CD14-positive monocyte (primary cell): ENCODE data around the gene IL17C. TPM values are rescaled to one million over a fixed set of nuclear protein-coding genes. Genes with fewer than 3 reads are reported as not detected.
"Not testable (repeated sequence)": the region's sequence is repeated elsewhere in the genome, so short reads cannot be mapped to it uniquely, and the experiment has no call there.

Experiments used
- DNase-seq, 3 donors: peaks; one replicate each; pipeline ENCODE4 v3.0.0-alpha.2; 2011 to 2022
- H2AFZ ChIP-seq: 2 replicates; pipeline ENCODE4 v1.6.0; 2012; ENCODE audit warnings: mild to moderate bottlenecking, low read depth, low read length, inconsistent platforms; ENCODE audit not compliant: insufficient read depth, poor library complexity, severe bottlenecking
- H3K27ac ChIP-seq, 2 donors: 1 replicate in 1 of 2; 2 replicates in 1 of 2; pipeline ENCODE4 v1.5.1; 2012 to 2013; ENCODE audit warnings: low read length in 2 of 2, control low read depth in 1 of 2, inconsistent platforms in 1 of 2, low read depth in 1 of 2, mild to moderate bottlenecking in 1 of 2
- H3K27me3 ChIP-seq, 2 donors: one replicate each; pipeline versions ENCODE4 v1.6.0 to v1.6.1; 2011 to 2013; ENCODE audit warnings: low read length in 2 of 2; ENCODE audit not compliant: control insufficient read depth in 2 of 2, insufficient read depth in 2 of 2
- H3K36me3 ChIP-seq, 2 donors: replicated peaks in 1 of 2; 1 replicate in 1 of 2; 2 replicates in 1 of 2; pipeline versions ENCODE4 v1.5.1 to v1.6.1; 2012 to 2013; ENCODE audit warnings: low read length in 2 of 2, control low read depth in 1 of 2, inconsistent platforms in 1 of 2, mild to moderate bottlenecking in 1 of 2; ENCODE audit not compliant: insufficient read depth in 2 of 2, control insufficient read depth in 1 of 2
- H3K4me1 ChIP-seq, 2 donors: 1 replicate in 1 of 2; 2 replicates in 1 of 2; pipeline versions ENCODE4 v1.5.1 to v1.6.1; 2012 to 2013; ENCODE audit warnings: low read length in 2 of 2, control low read depth in 1 of 2, inconsistent platforms in 1 of 2, mild to moderate bottlenecking in 1 of 2, moderate library complexity in 1 of 2; ENCODE audit not compliant: insufficient read depth in 2 of 2, control insufficient read depth in 1 of 2
- H3K4me2 ChIP-seq: replicated peaks from 2 replicates; pipeline ENCODE3; 2012; ENCODE audit warnings: low read length, moderate library complexity, mild to moderate bottlenecking; ENCODE audit not compliant: poor library complexity, severe bottlenecking; ENCODE audit errors: extremely low read depth
- H3K4me3 ChIP-seq, 3 experiments: fragments of 200-600 bp in 1 of 3; sonication (generic) in 1 of 3; replicated peaks in 1 of 3; 1 replicate in 2 of 3; 2 replicates in 1 of 3; pipeline ENCODE4 v1.5.1; 2011 to 2013; ENCODE audit warnings: low read length in 3 of 3, mild to moderate bottlenecking in 3 of 3, control low read depth in 2 of 3, low read depth in 2 of 3, inconsistent platforms in 1 of 3, moderate library complexity in 1 of 3
- H3K79me2 ChIP-seq: 2 replicates; pipeline ENCODE4 v1.6.0; 2012; ENCODE audit warnings: mild to moderate bottlenecking, control low read depth, inconsistent platforms, low read length, moderate library complexity; ENCODE audit not compliant: insufficient read depth
- H3K9ac ChIP-seq: 2 replicates; pipeline ENCODE4 v1.6.0; 2017; ENCODE audit warnings: low read length, mild to moderate bottlenecking; ENCODE audit not compliant: insufficient read depth, poor library complexity, severe bottlenecking
- H3K9me3 ChIP-seq, 2 donors: replicated peaks in 1 of 2; 1 replicate in 1 of 2; 2 replicates in 1 of 2; pipeline versions ENCODE4 v1.5.1 to v1.6.1; 2012 to 2013; ENCODE audit warnings: low read length in 2 of 2, control low read depth in 1 of 2; ENCODE audit not compliant: control insufficient read depth in 1 of 2, insufficient read depth in 1 of 2
- H4K20me1 ChIP-seq: 2 replicates; pipeline ENCODE4 v1.6.0; 2012; ENCODE audit warnings: mild to moderate bottlenecking, low read length, control low read depth, moderate library complexity; ENCODE audit not compliant: insufficient read depth
- H3K27ac Mint-ChIP-seq, 7 donors: one replicate each; pipeline ENCODE4 v1.8.0; 2020; ENCODE audit warnings: mild to moderate bottlenecking in 7 of 7, mixed read lengths in 7 of 7, moderate library complexity in 6 of 7, inconsistent platforms in 2 of 7
- H3K27me3 Mint-ChIP-seq, 3 donors: one replicate each; pipeline ENCODE4 v1.8.0; 2021 to 2022; ENCODE audit warnings: low read depth in 3 of 3, mild to moderate bottlenecking in 3 of 3, mixed read lengths in 3 of 3, moderate library complexity in 3 of 3, inconsistent platforms in 1 of 3
- H3K36me3 Mint-ChIP-seq, 2 donors: one replicate each; pipeline ENCODE4 v1.8.0; 2020; ENCODE audit warnings: mixed read lengths in 2 of 2, inconsistent platforms in 1 of 2, mild to moderate bottlenecking in 1 of 2
- H3K4me1 Mint-ChIP-seq: one replicate; pipeline ENCODE4 v1.8.0; 2020; ENCODE audit warnings: mild to moderate bottlenecking, mixed read lengths
- H3K4me3 Mint-ChIP-seq, 2 donors: one replicate each; pipeline ENCODE4 v1.8.0; 2020; ENCODE audit warnings: mild to moderate bottlenecking in 2 of 2, mixed read lengths in 2 of 2, moderate library complexity in 1 of 2
- H3K9me3 Mint-ChIP-seq, 7 donors: one replicate each; pipeline ENCODE4 v1.8.0; 2020 to 2022; ENCODE audit warnings: mixed read lengths in 7 of 7, mild to moderate bottlenecking in 6 of 7, moderate library complexity in 6 of 7, inconsistent platforms in 2 of 7
- WGBS: methylation state at CpG from one replicate; pipeline ENCODE4 v1.1.5; 2013; ENCODE audit warnings: missing lambda C conversion rate; ENCODE audit not compliant: insufficient coverage; 5-methylcytosine and 5-hydroxymethylcytosine counted together
- intact Hi-C, 2 donors: fragments of 100-400 bp; cut with micrococcal nuclease; formaldehyde crosslinking; loops; one replicate each; pipeline versions ENCODE4 v1.15.0 to v1.15.1; 2023
- polyA plus RNA-seq, 3 donors: library from polyadenylated mRNA; depleted of rRNA in 1 of 3; unstranded in 2 of 3; stranded (reverse) in 1 of 3; fragments of 300-500 nt in 2 of 3; fragments of >200 nt in 1 of 3; fragmentation: Illumina TruSeq in 2 of 3; gene quantifications; 1 replicate in 2 of 3; 2 replicates in 1 of 3; pipeline ENCODE4 v1.2.3, GENCODE V29; 2012 to 2021
- TF ChIP-seq, protein P1 (sequence below): fragments of 200-600 bp; IDR thresholded peaks from one replicate; pipeline ENCODE4 v1.8.0; 2022; ENCODE audit warnings: antibody characterized with exemption, mild to moderate bottlenecking

The IL17C gene
- polyA plus RNA-seq, 3 donors: 0.08 TPM; not detected in 2

DNA sequence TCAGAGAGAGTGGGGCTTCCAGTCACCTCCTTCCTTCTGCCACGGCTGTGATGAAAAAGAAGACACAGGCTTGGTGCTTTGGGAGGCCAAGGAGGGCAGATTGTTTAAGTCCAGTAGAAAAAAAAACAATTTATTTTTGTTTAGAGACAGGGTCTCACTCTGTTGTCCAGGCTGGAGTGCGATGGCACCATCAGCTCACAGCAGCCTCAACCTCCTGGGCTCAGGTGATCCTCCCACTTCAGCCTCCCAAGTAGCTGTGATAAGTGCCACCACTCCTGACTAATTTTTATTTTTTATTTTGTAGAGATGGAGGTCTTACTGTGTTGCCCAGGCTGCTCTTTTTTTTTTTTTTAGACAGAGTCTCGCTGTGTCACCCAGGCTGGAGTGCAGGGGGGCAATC, 27.2 kb downstream of the IL17C start:
- Mint-ChIP-seq H3K4me3 (no peak overlapping the region), H3K9me3 (peaks cover 0 to 2% (median 0%) of the 10 kb centered on the region in 7 donors), H3K27me3 (peaks cover under 1 to 3% (median 2%) of the 10 kb centered on the region in 3 donors), H3K36me3 (peaks cover 5 to 18% of the 10 kb centered on the region in 2 donors), H3K27ac (no peak overlapping the region), H3K4me1 (peaks cover 19% of the 10 kb centered on the region)
- Histone ChIP-seq H2AFZ (no peak overlapping the region), H3K9me3 (no peaks in the 10 kb centered on the region), H4K20me1 (no peaks in the 10 kb centered on the region), H3K27me3 (no peaks in the 10 kb centered on the region), H3K4me2 (no peak overlapping the region), H3K27ac (no peak overlapping the region), H3K9ac (no peak overlapping the region), H3K36me3 (no peaks in the 10 kb centered on the region), H3K79me2 (peaks cover 6% of the 10 kb centered on the region), H3K4me1 (peaks cover 20 to 21% of the 10 kb centered on the region in 2 donors), H3K4me3 (no peak overlapping the region)
- intact Hi-C loops: loop anchor here (2.0 to 10.0 kb wide), 2 partner anchors 13 to 91 kb away; partner anchors contain the start of gene ZC3H18 (in 1 of the 2)
- WGBS: 100% methylated on average over 1 of the region's 3 CpGs
- DNase-seq: no peak
- TF ChIP-seq, protein P1, sequence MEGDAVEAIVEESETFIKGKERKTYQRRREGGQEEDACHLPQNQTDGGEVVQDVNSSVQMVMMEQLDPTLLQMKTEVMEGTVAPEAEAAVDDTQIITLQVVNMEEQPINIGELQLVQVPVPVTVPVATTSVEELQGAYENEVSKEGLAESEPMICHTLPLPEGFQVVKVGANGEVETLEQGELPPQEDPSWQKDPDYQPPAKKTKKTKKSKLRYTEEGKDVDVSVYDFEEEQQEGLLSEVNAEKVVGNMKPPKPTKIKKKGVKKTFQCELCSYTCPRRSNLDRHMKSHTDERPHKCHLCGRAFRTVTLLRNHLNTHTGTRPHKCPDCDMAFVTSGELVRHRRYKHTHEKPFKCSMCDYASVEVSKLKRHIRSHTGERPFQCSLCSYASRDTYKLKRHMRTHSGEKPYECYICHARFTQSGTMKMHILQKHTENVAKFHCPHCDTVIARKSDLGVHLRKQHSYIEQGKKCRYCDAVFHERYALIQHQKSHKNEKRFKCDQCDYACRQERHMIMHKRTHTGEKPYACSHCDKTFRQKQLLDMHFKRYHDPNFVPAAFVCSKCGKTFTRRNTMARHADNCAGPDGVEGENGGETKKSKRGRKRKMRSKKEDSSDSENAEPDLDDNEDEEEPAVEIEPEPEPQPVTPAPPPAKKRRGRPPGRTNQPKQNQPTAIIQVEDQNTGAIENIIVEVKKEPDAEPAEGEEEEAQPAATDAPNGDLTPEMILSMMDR: no peak

DNA sequence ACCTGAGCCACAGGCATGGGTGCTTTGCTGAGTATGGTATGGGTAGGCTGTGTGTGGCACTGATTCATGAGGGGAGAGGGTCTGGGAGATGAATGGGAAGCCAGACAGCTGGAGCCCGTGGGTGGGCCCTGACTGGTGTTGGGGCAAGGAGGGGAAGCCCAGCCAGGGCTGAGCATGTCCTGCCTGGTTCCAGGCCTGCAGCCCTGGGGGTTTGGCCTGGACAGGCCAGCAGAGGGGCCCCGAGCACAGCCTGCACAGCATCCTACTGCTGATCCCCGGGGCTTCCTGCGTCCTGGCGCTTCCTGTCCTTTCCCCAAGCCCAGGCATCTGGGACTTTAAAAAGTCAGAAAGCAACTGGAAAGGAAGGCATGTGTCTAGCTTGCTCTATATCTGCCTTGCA, 29.1 kb downstream of the IL17C start:
- intact Hi-C loops: loop anchor here in 1 of 2 donors (10.0 kb wide), 1 partner anchor 93 kb away; the partner anchor contains the start of gene ZC3H18
- no peak overlapping the region for H3K4me2 ChIP-seq
- no peak overlapping the region for H3K4me3 Mint-ChIP-seq
- DNase-seq: no peak
- H3K4me1 Mint-ChIP-seq: peaks cover 6% of the 10 kb centered on the region
- H3K27ac ChIP-seq: no peak overlapping the region
- H3K36me3 Mint-ChIP-seq: peaks cover 5 to 18% of the 10 kb centered on the region in 2 donors
- peak overlapping the region in 1 of 7 donors; percentile 38 for H3K27ac Mint-ChIP-seq
- H3K9me3 Mint-ChIP-seq: peaks cover 0 to 2% (median 0%) of the 10 kb centered on the region in 7 donors
- TF ChIP-seq, protein P1: no peak
- H3K27me3 Mint-ChIP-seq: peaks cover 0 to 5% (median 2%) of the 10 kb centered on the region in 3 donors
- peaks cover 11 to 14% of the 10 kb centered on the region in 2 donors for H3K4me1 ChIP-seq
- H3K79me2 ChIP-seq: peaks cover 2% of the 10 kb centered on the region
- H4K20me1 ChIP-seq: no peaks in the 10 kb centered on the region
- H3K9me3 ChIP-seq: no peaks in the 10 kb centered on the region
- no peaks in the 10 kb centered on the region for H3K27me3 ChIP-seq
- WGBS: 92% methylated on average over 2 of the region's 5 CpGs
- H3K9ac ChIP-seq: no peak overlapping the region
- H3K36me3 ChIP-seq: no peaks in the 10 kb centered on the region
- H2AFZ ChIP-seq: no peak overlapping the region
- no peak overlapping the region for H3K4me3 ChIP-seq

DNA sequence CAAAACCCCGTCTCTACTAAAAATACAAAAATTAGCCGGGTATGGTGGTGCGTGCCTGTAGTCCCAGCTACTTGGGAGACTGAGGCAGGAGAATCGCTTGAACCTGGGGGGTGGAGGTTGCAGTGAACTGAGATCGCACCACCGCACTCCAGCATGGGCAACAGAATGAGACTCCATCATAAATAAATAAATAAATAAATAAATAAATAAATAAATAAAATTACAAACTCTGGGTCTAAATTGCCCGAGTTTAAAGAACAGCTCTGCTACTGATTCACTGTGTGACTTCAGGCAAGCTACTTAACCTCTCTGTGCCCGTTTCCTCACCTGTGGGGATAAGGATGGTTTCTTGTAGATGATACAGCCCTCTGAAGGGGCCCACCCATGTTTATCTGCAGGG, 31.1 kb downstream of the IL17C start:
- Mint-ChIP-seq H3K36me3 (peaks cover 9 to 24% of the 10 kb centered on the region in 2 donors), H3K27ac (peak overlapping the region in 1 of 7 donors; percentile 18)
- H3K4me1 ChIP-seq, H3K4me3 Mint-ChIP-seq, H3K4me1 Mint-ChIP-seq, H3K4me3 ChIP-seq, H3K9me3 ChIP-seq, H3K27me3 ChIP-seq, H2AFZ ChIP-seq, H3K9me3 Mint-ChIP-seq, H3K79me2 ChIP-seq, H3K36me3 ChIP-seq, H3K9ac ChIP-seq, H4K20me1 ChIP-seq, DNase-seq, H3K27ac ChIP-seq, H3K4me2 ChIP-seq, H3K27me3 Mint-ChIP-seq: not testable (repeated sequence)
- intact Hi-C loops: loop anchor here in 1 of 2 donors (10.0 kb wide), 1 partner anchor 95 kb away; the partner anchor contains the start of gene ZC3H18
- WGBS: no CpG with 5 or more reads among the region's 8 CpGs
